ENCODE measurements around the gene NCKAP5. TPM values are rescaled to one million over a fixed set of nuclear protein-coding genes. Genes with fewer than 3 reads are reported as not detected.
"Not testable (repeated sequence)": the region's sequence is repeated elsewhere in the genome, so short reads cannot be mapped to it uniquely, and the experiment has no call there.

Gene NCKAP5
- total RNA-seq, 1 donor, result not detected

GRCh38 chr2:132876745-132877391, 691.4 kb downstream of the NCKAP5 start:
- DNase-seq (ENCODE audit: low read depth in 2 of 3, low spot score in 2 of 3), result no peak

DNA sequence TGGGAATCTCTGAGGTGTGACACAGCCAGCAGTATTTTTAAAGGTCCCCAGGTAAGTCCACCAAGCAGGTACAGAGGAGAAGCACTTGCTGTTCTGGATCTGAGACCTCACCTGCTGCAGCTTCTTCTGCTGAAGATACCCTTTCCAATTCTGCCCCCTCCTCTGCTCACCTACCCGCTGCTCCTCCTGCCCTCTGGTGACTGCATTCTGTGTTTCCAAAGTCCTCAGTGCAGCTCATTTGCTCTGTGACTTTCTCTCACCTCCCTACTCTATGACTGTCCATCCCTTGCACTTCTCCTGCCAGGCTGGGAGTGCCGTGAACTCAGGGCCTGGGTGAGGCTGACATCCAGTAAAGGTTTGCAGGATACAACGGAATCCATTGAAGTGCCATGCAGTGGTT, 693.1 kb downstream of the NCKAP5 start:
- no peak for DNase-seq (ENCODE audit: low read depth in 2 of 3, low spot score in 2 of 3)

- no peak for DNase-seq (ENCODE audit: low read depth in 2 of 3, low spot score in 2 of 3)
Measured at GRCh38 chr2:132873738-132874137, 694.5 kb downstream of the NCKAP5 start.

- no peak for DNase-seq (ENCODE audit: low read depth in 2 of 3, low spot score in 2 of 3)
Measured at GRCh38 chr2:132871831-132872230, 696.4 kb downstream of the NCKAP5 start.

- DNase-seq (ENCODE audit: low read depth in 2 of 3, low spot score in 2 of 3), result no peak
Measured at GRCh38 chr2:132863961-132864360, 704.3 kb downstream of the NCKAP5 start.

DNA sequence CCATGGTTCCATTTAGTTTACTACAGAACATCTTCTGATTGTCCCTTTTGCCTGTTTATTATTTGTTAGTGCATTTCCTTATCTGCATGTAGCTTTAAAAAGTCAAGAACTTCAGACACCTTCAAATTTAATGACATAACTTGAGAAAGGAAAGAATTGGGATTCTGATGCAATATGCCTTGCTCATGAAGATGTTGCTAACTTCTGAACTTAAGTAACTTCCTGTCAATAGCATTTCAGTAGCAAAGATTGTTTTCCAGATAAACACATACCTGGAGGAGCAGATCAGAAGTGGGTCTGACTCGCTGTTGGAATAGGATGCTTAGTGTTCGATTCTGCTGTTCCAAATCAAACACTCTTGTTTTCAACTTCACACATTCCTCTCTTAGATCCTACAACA, 708.0 kb downstream of the NCKAP5 start:
- no peak for DNase-seq (ENCODE audit: low read depth in 2 of 3, low spot score in 2 of 3)

- no peak for DNase-seq (ENCODE audit: low read depth in 2 of 3, low spot score in 2 of 3)
Measured at GRCh38 chr2:132859590-132859989, 708.7 kb downstream of the NCKAP5 start.

DNA sequence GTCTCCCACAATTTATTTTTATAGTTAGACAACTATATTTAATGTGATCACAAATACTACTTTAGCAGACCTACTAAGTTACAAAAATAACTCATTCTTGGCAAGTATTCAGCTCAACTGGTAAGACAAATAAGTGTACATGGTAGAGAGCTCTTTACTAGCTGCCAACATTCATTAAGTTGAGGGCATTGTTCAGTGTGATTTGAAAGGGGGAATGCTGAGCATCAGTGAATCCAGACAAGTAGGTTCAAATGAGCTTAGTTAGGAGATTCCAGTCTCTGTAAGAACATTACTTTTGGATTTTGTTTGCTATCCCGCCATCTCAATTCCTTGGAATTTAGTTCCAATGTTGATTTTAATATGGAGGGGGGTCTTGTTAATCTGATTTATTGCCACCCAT, 710.9 kb downstream of the NCKAP5 start:
- no peak for DNase-seq (ENCODE audit: low read depth in 2 of 3, low spot score in 2 of 3)

DNA sequence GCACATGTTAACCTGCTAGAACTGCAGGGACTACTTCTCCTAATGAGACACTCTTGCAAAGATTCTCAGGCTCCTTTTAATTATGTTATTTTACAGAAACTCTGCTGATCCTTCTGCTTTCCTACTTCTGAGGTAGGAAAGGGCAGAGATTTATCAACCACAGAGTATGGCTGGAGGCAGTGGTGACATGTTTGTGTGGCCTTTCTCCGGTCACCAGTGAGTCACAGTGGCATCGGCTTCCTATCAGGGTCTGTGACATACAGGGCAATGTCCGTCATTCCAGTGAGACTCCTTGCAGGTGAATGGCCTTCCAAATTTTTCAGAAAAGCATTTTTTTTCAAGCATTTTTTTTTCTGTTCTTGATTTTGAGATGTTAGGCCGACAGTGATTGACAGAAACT, 717.6 kb downstream of the NCKAP5 start:
- DNase-seq (ENCODE audit: low read depth in 2 of 3, low spot score in 2 of 3), result no peak

- DNase-seq (ENCODE audit: low read depth in 2 of 3, low spot score in 2 of 3), result no peak
Measured at GRCh38 chr2:132849118-132849517, 719.1 kb downstream of the NCKAP5 start.

DNA sequence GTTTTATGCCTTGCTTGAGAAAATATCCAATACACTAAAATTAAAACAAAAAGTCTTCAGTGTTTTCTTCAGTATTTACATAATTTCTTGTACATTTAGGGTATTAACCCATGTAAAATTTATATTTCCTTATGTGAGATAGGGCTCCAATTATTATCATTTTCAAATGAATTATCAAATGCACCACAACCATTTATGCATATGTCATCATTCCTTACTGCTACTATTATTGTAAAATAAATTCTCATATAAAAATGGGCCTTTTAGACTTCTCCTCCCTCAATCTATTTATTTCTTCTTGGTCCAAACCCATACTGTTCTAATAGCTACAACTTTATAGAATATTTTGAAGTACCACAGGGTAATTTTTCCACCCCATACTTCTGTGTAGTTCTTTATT, 722.9 kb downstream of the NCKAP5 start:
- DNase-seq (ENCODE audit: low read depth in 2 of 3, low spot score in 2 of 3), result no peak

GRCh38 chr2:132844585-132844984, 723.7 kb downstream of the NCKAP5 start:
- no peak for DNase-seq (ENCODE audit: low read depth in 2 of 3, low spot score in 2 of 3)

DNA sequence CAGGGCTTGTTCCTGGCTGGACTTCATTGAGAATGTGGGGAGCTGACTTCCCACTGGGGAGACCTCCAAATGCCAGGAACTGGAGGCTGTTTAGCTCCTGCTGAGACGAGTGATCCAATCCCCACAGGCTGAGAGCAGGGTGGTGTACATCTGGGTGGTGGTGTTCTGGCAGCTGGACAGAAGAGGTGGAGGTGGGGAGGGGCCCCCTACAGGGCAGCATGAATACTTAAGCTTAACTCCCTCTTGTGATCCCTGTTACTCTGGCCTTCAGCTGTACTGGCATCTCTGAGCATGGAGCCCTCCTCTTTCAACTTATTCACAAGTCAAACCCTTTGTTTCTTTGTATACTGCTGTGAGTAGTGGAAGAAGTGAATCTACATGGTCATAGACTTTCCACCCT, 730.5 kb downstream of the NCKAP5 start:
- no peak for DNase-seq (ENCODE audit: low read depth in 2 of 3, low spot score in 2 of 3)

GRCh38 chr2:132830321-132830827, 737.9 kb downstream of the NCKAP5 start:
- no peak for DNase-seq (ENCODE audit: low read depth in 2 of 3, low spot score in 2 of 3)

DNA sequence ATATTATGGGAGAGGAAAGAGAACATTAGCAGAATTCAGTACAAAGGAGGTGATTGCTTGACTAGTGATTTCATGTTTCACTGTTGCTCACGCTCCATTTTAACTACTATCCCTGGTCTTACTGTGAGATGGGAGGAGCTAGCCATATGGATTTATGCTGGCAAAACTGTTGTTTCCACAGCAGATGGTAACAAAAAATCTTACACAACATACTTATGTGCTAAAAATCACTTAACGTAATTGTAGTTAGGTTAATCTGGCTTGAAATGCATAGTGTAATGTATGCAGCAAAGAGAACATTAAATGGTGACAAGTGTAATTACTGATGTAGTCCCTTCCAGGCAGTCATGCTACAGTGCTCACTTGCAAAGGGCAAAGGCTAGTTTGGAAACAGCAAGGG, 742.7 kb downstream of the NCKAP5 start:
- DNase-seq (ENCODE audit: low read depth in 2 of 3, low spot score in 2 of 3), result no peak

- DNase-seq (ENCODE audit: low read depth in 2 of 3, low spot score in 2 of 3), result no peak
Measured at GRCh38 chr2:132824716-132825115, 743.5 kb downstream of the NCKAP5 start.

- no peak for DNase-seq (ENCODE audit: low read depth in 2 of 3, low spot score in 2 of 3)
Measured at GRCh38 chr2:132816234-132816633, 752.0 kb downstream of the NCKAP5 start.

- no peak for DNase-seq (ENCODE audit: low read depth in 2 of 3, low spot score in 2 of 3)
Measured at GRCh38 chr2:132815516-132815915, 752.7 kb downstream of the NCKAP5 start.

DNA sequence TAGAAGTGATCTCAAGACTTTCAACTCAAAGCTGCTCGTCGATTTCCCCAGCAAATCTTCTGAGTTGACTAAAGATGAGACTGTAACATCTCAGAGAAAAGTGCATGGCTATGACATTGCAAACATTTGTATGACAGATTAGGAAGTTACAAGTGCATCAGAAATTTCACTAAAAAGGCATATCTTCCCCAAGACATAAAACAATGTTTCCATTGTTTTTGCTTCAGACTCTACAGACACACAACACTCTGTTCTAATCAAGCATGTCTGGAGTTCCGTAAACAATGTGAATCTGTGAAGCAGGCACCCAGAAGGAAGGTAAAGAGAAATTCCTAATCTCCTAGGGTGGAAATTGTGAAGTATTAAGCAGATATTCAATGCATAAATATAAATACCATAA, 753.6 kb downstream of the NCKAP5 start:
- DNase-seq (ENCODE audit: low read depth in 2 of 3, low spot score in 2 of 3), result no peak

DNA sequence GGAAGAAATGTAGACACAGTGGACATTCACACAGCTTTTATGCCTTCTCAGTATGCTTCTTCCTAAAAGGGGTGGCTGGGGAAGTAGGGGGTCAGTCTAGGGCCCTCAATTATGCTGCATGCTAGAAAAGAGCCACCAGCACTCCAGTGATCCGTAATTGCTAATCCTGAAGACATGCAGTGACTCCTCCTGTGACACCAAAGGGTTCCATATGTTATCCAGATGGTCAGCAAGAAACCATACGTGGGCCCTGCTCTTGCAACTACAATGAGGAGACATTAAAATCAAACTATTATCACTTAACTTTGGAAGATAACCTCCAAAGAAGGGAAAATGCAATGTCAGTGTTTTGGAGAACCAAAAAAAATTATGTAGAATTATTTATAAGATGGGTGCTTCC, 754.8 kb downstream of the NCKAP5 start:
- DNase-seq (ENCODE audit: low read depth in 2 of 3, low spot score in 2 of 3), result no peak

DNA sequence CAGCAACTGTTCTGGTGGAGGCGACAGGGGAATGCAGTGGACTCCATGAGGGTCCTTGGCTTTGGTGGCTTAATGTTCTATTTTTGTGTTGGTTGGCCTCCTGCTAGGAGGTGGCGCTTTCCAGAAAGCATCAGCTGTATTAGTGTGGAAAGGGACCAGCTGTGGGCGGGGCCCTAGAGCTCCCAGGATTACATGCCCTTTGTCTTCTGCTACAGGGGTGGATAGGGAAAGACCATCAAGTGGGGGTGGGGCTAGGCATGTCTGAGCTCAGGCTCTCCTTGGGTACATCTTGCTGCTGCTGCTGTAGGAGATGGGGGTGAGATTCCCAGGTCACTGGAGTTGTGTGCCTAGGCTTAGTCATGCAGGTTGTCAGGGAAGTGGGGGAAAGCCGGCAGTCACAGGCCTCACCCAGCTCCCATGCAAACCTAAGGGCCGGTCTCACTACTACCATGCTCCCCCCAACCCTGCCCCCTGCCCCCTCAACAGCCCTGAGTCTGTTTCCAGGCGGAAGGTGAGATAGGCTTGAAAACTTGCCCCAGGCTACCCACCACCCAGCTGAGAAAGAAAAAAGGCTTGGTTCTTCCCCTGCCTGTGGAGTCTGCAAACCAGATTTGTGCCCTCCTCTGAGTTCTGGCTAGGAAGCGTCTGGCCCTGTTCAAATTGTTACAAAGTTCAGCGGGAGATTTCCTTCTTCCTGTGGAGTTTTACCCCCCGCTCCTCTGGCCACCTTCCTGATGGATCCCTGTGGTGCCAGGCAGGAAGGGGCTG, 756.9 kb downstream of the NCKAP5 start:
- no peak for DNase-seq (ENCODE audit: low read depth in 2 of 3, low spot score in 2 of 3)

- DNase-seq (ENCODE audit: low read depth in 2 of 3, low spot score in 2 of 3), result not testable (repeated sequence)
Measured at GRCh38 chr2:132809962-132810361, 758.3 kb downstream of the NCKAP5 start.
